HepG2 (cell line): ENCODE results near the gene SLC35F3. TPM values are rescaled to one million over a fixed set of nuclear protein-coding genes. Genes with fewer than 3 reads are reported as not detected.

ENCODE experiments used
- BCLAF1 ChIP-seq: fragments of 450-650 bp; IDR thresholded peaks from 2 replicates; pipeline ENCODE4 v1.6.1; 2017; ENCODE audit warnings: mild to moderate bottlenecking
- GZF1 ChIP-seq: sonication (generic); formaldehyde crosslinking; IDR thresholded peaks from 2 replicates; pipeline ENCODE4 v1.5.1; 2020; ENCODE audit warnings: mild to moderate bottlenecking, missing genetic modification reagents
- NFE2L2 ChIP-seq: fragments of 150-350 bp; IDR thresholded peaks from 2 replicates; pipeline ENCODE4 v1.6.1; 2014; ENCODE audit warnings: low read length
- PCBP1 ChIP-seq: fragments of 200-400 bp; formaldehyde crosslinking; IDR thresholded peaks from 2 replicates; pipeline ENCODE4 v1.6.1; 2017; ENCODE audit warnings: mild to moderate bottlenecking, low read depth, low read length, borderline replicate concordance
- SP4 ChIP-seq: sonication (generic); formaldehyde crosslinking; IDR thresholded peaks from 2 replicates; pipeline ENCODE4 v1.8.1; 2023; ENCODE audit warnings: mild to moderate bottlenecking, missing genetic modification reagents
- ZNF232 ChIP-seq: sonication (generic); formaldehyde crosslinking; IDR thresholded peaks from 2 replicates; pipeline ENCODE4 v1.4.0; 2020; ENCODE audit warnings: missing genetic modification reagents, borderline replicate concordance
- ZNF678 ChIP-seq: sonication (generic); formaldehyde crosslinking; IDR thresholded peaks from 2 replicates; pipeline ENCODE4 v1.4.0; 2020; ENCODE audit warnings: mild to moderate bottlenecking, missing genetic modification reagents
- polyA plus RNA-seq, 8 experiments: library from polyadenylated mRNA; depleted of rRNA in 3 of 8; stranded (reverse) in 7 of 8; unstranded in 1 of 8; fragments of >200 nt; fragmentation: Illumina TruSeq in 4 of 8; extraction: Trizol in 4 of 8; gene quantifications; 2 replicates each; pipeline versions ENCODE4 v1.2.1 to v1.2.3, GENCODE V29; 2011 to 2016; ENCODE audit warnings: low read depth in 4 of 8, missing spikeins in 1 of 8, mixed read lengths in 1 of 8; ENCODE audit not compliant: insufficient read depth in 1 of 8
- total RNA-seq, 5 experiments: library from RNA; depleted of rRNA; stranded (reverse); fragments of >200 nt; fragmentation: Illumina TruSeq; extraction: Trizol; gene quantifications; 2 replicates each; pipeline ENCODE4 v1.2.3, GENCODE V29; 2016; ENCODE audit warnings: low read depth in 1 of 5
- TF ChIP-seq, protein P1 (sequence below): sonication (generic); formaldehyde crosslinking; conservative IDR thresholded peaks from 2 replicates; pipeline ENCODE4 v1.4.0; 2020; ENCODE audit warnings: missing genetic modification reagents
- TF ChIP-seq, protein P2 (sequence below): sonication (generic); formaldehyde crosslinking; conservative IDR thresholded peaks from 2 replicates; pipeline ENCODE4 v1.4.0; 2020; ENCODE audit warnings: missing genetic modification reagents

Gene SLC35F3
- total and polyA plus RNA-seq, 2 of the 13 experiments (the other 11 are each of a cell fraction or from before 2014, with no cell fraction given), result not detected

GRCh38 chr1:234265321-234265720, 360.8 kb downstream of the SLC35F3 start (continued):
- TF ChIP-seq GZF1 (CRISPR knock-in tag), result no peak
- no peak for TF ChIP-seq SP4 (CRISPR knock-in tag)
- TF ChIP-seq, protein P1, sequence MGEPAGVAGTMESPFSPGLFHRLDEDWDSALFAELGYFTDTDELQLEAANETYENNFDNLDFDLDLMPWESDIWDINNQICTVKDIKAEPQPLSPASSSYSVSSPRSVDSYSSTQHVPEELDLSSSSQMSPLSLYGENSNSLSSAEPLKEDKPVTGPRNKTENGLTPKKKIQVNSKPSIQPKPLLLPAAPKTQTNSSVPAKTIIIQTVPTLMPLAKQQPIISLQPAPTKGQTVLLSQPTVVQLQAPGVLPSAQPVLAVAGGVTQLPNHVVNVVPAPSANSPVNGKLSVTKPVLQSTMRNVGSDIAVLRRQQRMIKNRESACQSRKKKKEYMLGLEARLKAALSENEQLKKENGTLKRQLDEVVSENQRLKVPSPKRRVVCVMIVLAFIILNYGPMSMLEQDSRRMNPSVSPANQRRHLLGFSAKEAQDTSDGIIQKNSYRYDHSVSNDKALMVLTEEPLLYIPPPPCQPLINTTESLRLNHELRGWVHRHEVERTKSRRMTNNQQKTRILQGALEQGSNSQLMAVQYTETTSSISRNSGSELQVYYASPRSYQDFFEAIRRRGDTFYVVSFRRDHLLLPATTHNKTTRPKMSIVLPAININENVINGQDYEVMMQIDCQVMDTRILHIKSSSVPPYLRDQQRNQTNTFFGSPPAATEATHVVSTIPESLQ (CRISPR knock-in tag), result no peak
- no peak for TF ChIP-seq PCBP1
- TF ChIP-seq, protein P2, sequence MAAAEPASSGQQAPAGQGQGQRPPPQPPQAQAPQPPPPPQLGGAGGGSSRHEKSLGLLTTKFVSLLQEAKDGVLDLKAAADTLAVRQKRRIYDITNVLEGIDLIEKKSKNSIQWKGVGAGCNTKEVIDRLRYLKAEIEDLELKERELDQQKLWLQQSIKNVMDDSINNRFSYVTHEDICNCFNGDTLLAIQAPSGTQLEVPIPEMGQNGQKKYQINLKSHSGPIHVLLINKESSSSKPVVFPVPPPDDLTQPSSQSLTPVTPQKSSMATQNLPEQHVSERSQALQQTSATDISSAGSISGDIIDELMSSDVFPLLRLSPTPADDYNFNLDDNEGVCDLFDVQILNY (CRISPR knock-in tag), result no peak
- no peak for TF ChIP-seq ZNF232 (CRISPR knock-in tag)
- no peak for TF ChIP-seq ZNF678 (CRISPR knock-in tag)
- no peak for TF ChIP-seq BCLAF1
- no peak for TF ChIP-seq NFE2L2
